GM12878 (cell line): Measurements from ENCODE around the gene DPM3. TPM values are rescaled to one million over a fixed set of nuclear protein-coding genes. Genes with fewer than 3 reads are reported as not detected.

Experiments
- ATAC-seq: fragments of 200-7000 bp; cut with Tn5 transposase; 3 replicates; pipeline ENCODE4 v1.9.1; 2020; ENCODE audit warnings: mild to moderate bottlenecking, moderate library complexity
- BruUV-seq: library from RNA; stranded (reverse); fragments of 400-500 nt; replicated peaks from 2 replicates; lab custom pipeline; 2021; lab: Mats Ljungman, UMichigan
- CTCF ChIA-PET: fragments of 300-600 bp; sonication (Branson Sonifier 250); formaldehyde crosslinking; extraction: SDS; loops from one replicate; lab custom pipeline; 2021; ENCODE audit warnings: inconsistent platforms; lab: Yijun Ruan, JAX
- POLR2A ChIA-PET: fragments of 350-600 bp; formaldehyde crosslinking; extraction: SDS; loops from one replicate; lab custom pipeline; 2021; ENCODE audit warnings: inconsistent platforms; lab: Charles Lee
- RAD21 ChIA-PET: fragments of 300-600 bp; sonication (Branson Sonifier 250); formaldehyde crosslinking; loops from one replicate; lab custom pipeline; 2023; ENCODE audit warnings: antibody characterized with exemption; ENCODE audit not compliant: unreplicated experiment; lab: Charles Lee
- SMC1A ChIA-PET: fragments of 300-600 bp; sonication (Branson Sonifier 250); formaldehyde crosslinking; loops from one replicate; lab custom pipeline; 2023; ENCODE audit not compliant: unreplicated experiment, uncharacterized antibody; lab: Charles Lee
- DNase-seq: peaks from one replicate; pipeline ENCODE4 v3.0.0-alpha.2; 2011; ENCODE audit warnings: low read depth, low spot score
- FAIRE-seq: peaks from 3 replicates; lab custom pipeline; 2011; peaks lifted over from hg19 to GRCh38; lab: Jason Lieb, UNC
- H2AFZ ChIP-seq: 2 replicates; pipeline ENCODE4 v1.6.0; 2011; ENCODE audit warnings: low read depth, low read length, control low read depth; ENCODE audit not compliant: control insufficient read depth
- H3K27ac ChIP-seq: 2 replicates; pipeline ENCODE4 v1.5.1; 2011; ENCODE audit warnings: control low read depth; ENCODE audit not compliant: control insufficient read depth, insufficient read depth
- H3K27me3 ChIP-seq, 2 experiments: replicated peaks in 1 of 2; 2 replicates each; pipeline versions ENCODE4 v1.6.0 to v1.6.1; 2011; ENCODE audit warnings: low read length in 1 of 2; ENCODE audit not compliant: control insufficient read depth in 2 of 2, insufficient read depth in 2 of 2
- H3K36me3 ChIP-seq, 2 experiments: 2 replicates each; pipeline ENCODE4 v1.5.1; 2011; ENCODE audit warnings: low read length in 1 of 2; ENCODE audit not compliant: control insufficient read depth in 2 of 2, insufficient read depth in 2 of 2
- H3K4me1 ChIP-seq: 2 replicates; pipeline ENCODE4 v1.6.1; 2011; ENCODE audit warnings: mild to moderate bottlenecking, low read length, moderate library complexity, mixed read lengths; ENCODE audit not compliant: control insufficient read depth, insufficient read depth
- H3K4me2 ChIP-seq: 2 replicates; pipeline ENCODE4 v1.6.0; 2011; ENCODE audit warnings: control low read depth; ENCODE audit not compliant: control insufficient read depth, insufficient read depth
- H3K4me3 ChIP-seq: fragments of 200-600 bp; sonication (generic); 2 replicates; pipeline ENCODE4 v1.5.1; 2016
- H3K79me2 ChIP-seq: 2 replicates; pipeline ENCODE4 v1.6.0; 2011; ENCODE audit warnings: low read length; ENCODE audit not compliant: control insufficient read depth, insufficient read depth
- H3K9ac ChIP-seq: 2 replicates; pipeline ENCODE4 v1.8.0; 2011; ENCODE audit warnings: low read length, control low read depth, mixed read lengths; ENCODE audit not compliant: control insufficient read depth, insufficient read depth
- H3K9me3 ChIP-seq: replicated peaks from 3 replicates; pipeline ENCODE4 v1.5.1; 2011; ENCODE audit warnings: mild to moderate bottlenecking, low read length; ENCODE audit not compliant: control insufficient read depth, insufficient read depth
- H4K20me1 ChIP-seq: 2 replicates; pipeline ENCODE4 v1.6.0; 2011; ENCODE audit not compliant: control insufficient read depth, insufficient read depth
- BCL11A ChIP-seq: IDR thresholded peaks from 2 replicates; pipeline ENCODE4 v1.6.1; 2011; ENCODE audit warnings: low read depth, low read length
- BRCA1 ChIP-seq: IDR thresholded peaks from 2 replicates; pipeline ENCODE4 v1.6.1; 2011; ENCODE audit warnings: low read depth, low read length, improper control_type of control experiment
- CBX5 ChIP-seq: sonication (generic); IDR thresholded peaks from 2 replicates; pipeline ENCODE4 v1.6.1; 2016; ENCODE audit warnings: low read depth, moderate library complexity, mild to moderate bottlenecking, inconsistent platforms
- NR2C1 ChIP-seq: fragments of 450-650 bp; IDR thresholded peaks from 2 replicates; pipeline ENCODE4 v1.6.1; 2017; ENCODE audit warnings: antibody characterized with exemption, mild to moderate bottlenecking, moderate library complexity
- POLR2AphosphoS2 ChIP-seq: IDR thresholded peaks from 2 replicates; pipeline ENCODE4 v1.6.1; 2011; ENCODE audit warnings: low read depth, mild to moderate bottlenecking, low read length, improper control_type of control experiment, moderate library complexity
- RFX5 ChIP-seq: IDR thresholded peaks from 2 replicates; pipeline ENCODE4 v1.6.1; 2011; ENCODE audit warnings: low read depth, low read length, improper control_type of control experiment
- SRF ChIP-seq, 2 experiments: IDR thresholded peaks; 2 replicates each; pipeline ENCODE4 v1.6.1; 2011; ENCODE audit warnings: low read depth in 2 of 2, low read length in 2 of 2, mild to moderate bottlenecking in 1 of 2, moderate library complexity in 1 of 2
- WGBS: methylation state at CpG from one replicate; pipeline ENCODE4 v1.1.6; 2016; ENCODE audit warnings: low lambda C conversion rate; ENCODE audit not compliant: insufficient replicate concordance, insufficient coverage; ENCODE audit errors: missing lambda C conversion rate; 5-methylcytosine and 5-hydroxymethylcytosine counted together
- in situ Hi-C: fragments of 300-500 bp; cut with MboI; formaldehyde crosslinking; loops from 9 replicates; pipeline ENCODE4 v1.14.3; 2018; ENCODE audit warnings: mixed read lengths
- intact Hi-C: fragments of 100-400 bp; cut with micrococcal nuclease; formaldehyde crosslinking; loops from one replicate; pipeline ENCODE4 v1.14.2; 2022; ENCODE audit not compliant: unreplicated experiment
- polyA plus RNA-seq, 11 experiments: library from polyadenylated mRNA; depleted of rRNA in 4 of 11; unstranded in 6 of 11; stranded (reverse) in 5 of 11; fragments of >200 nt; fragmentation: Nextera tagmentation in 4 of 11; fragmentation: Illumina TruSeq in 1 of 11; extraction: Ambion mirVana in 4 of 11; extraction: Trizol in 1 of 11; gene quantifications; 1 replicate in 1 of 11; 2 replicates in 10 of 11; pipeline versions ENCODE4 v1.2.1 to v1.2.3, GENCODE V29; 2011 to 2016; ENCODE audit warnings: inconsistent platforms in 2 of 11, missing spikeins in 2 of 11, low read depth in 1 of 11
- total RNA-seq, 4 experiments: library from RNA; depleted of rRNA in 3 of 4; stranded (reverse); fragments of >200 nt in 3 of 4; fragmentation: Illumina TruSeq in 1 of 4; extraction: Trizol in 1 of 4; gene quantifications; 2 replicates each; pipeline versions ENCODE4 v1.2.1 to v1.2.3, GENCODE V29; 2013 to 2021
- TF ChIP-seq, protein P1 (sequence below): fragments of 450-650 bp; conservative IDR thresholded peaks from 2 replicates; pipeline ENCODE4 v1.6.1; 2017; ENCODE audit warnings: mild to moderate bottlenecking, moderate library complexity
- TF ChIP-seq, protein P2 (sequence below): fragments of 450-650 bp; formaldehyde crosslinking; IDR thresholded peaks from 2 replicates; pipeline ENCODE4 v1.4.0; 2020; ENCODE audit warnings: mild to moderate bottlenecking, moderate library complexity

Gene DPM3
- total and polyA plus RNA-seq, 10 of the 15 experiments (the other 5 are each of a cell fraction or from before 2014, with no cell fraction given) = 5.9 to 78.7 (median 25.7) TPM

GRCh38 chr1:155104605-155105534, 35.5 kb downstream of the DPM3 start:
- ATAC-seq (no peak), DNase-seq (no peak), FAIRE-seq (no peak)
- POLR2A ChIA-PET = no interaction called here
- RAD21 ChIA-PET = no interaction called here
- in situ Hi-C loops (no loop called here), intact Hi-C loops (no loop called here)
- Histone ChIP-seq H4K20me1 (no peaks in the 10 kb centered on the region), H3K9ac (no peak overlapping the region), H3K4me3 (no peak overlapping the region), H3K27ac (no peak overlapping the region), H3K4me1 (no peaks in the 10 kb centered on the region), H3K36me3 (no peaks in the 10 kb centered on the region), H2AFZ (no peak overlapping the region), H3K79me2 (no peaks in the 10 kb centered on the region), H3K27me3 (no peaks in the 10 kb centered on the region), H3K4me2 (no peak overlapping the region), H3K9me3 (no peaks in the 10 kb centered on the region)
- TF ChIP-seq SRF (IDR thresholded peaks at IDR 0.05; ENCODE audit: low read depth in 2 of 2, low read length in 2 of 2) = no peak
- no peak for TF ChIP-seq BRCA1
- TF ChIP-seq, protein P1, sequence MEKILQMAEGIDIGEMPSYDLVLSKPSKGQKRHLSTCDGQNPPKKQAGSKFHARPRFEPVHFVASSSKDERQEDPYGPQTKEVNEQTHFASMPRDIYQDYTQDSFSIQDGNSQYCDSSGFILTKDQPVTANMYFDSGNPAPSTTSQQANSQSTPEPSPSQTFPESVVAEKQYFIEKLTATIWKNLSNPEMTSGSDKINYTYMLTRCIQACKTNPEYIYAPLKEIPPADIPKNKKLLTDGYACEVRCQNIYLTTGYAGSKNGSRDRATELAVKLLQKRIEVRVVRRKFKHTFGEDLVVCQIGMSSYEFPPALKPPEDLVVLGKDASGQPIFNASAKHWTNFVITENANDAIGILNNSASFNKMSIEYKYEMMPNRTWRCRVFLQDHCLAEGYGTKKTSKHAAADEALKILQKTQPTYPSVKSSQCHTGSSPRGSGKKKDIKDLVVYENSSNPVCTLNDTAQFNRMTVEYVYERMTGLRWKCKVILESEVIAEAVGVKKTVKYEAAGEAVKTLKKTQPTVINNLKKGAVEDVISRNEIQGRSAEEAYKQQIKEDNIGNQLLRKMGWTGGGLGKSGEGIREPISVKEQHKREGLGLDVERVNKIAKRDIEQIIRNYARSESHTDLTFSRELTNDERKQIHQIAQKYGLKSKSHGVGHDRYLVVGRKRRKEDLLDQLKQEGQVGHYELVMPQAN = no peak
- no peak for TF ChIP-seq POLR2AphosphoS2
- TF ChIP-seq BCL11A = no peak
- no peak for TF ChIP-seq CBX5
- no peak for TF ChIP-seq RFX5
- no peak for TF ChIP-seq NR2C1
- TF ChIP-seq, protein P2, sequence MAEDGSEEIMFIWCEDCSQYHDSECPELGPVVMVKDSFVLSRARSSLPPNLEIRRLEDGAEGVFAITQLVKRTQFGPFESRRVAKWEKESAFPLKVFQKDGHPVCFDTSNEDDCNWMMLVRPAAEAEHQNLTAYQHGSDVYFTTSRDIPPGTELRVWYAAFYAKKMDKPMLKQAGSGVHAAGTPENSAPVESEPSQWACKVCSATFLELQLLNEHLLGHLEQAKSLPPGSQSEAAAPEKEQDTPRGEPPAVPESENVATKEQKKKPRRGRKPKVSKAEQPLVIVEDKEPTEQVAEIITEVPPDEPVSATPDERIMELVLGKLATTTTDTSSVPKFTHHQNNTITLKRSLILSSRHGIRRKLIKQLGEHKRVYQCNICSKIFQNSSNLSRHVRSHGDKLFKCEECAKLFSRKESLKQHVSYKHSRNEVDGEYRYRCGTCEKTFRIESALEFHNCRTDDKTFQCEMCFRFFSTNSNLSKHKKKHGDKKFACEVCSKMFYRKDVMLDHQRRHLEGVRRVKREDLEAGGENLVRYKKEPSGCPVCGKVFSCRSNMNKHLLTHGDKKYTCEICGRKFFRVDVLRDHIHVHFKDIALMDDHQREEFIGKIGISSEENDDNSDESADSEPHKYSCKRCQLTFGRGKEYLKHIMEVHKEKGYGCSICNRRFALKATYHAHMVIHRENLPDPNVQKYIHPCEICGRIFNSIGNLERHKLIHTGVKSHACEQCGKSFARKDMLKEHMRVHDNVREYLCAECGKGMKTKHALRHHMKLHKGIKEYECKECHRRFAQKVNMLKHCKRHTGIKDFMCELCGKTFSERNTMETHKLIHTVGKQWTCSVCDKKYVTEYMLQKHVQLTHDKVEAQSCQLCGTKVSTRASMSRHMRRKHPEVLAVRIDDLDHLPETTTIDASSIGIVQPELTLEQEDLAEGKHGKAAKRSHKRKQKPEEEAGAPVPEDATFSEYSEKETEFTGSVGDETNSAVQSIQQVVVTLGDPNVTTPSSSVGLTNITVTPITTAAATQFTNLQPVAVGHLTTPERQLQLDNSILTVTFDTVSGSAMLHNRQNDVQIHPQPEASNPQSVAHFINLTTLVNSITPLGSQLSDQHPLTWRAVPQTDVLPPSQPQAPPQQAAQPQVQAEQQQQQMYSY (CRISPR knock-in tag) = no peak
- WGBS = 28% methylated on average over 7 of the region's 7 CpGs
- SMC1A ChIA-PET = no interaction called here
- CTCF ChIA-PET = interaction anchor here (1.0 kb wide), 1 partner anchor 9 kb away, joined by 3 read pairs; no protein-coding TSS in a partner anchor
- BruUV-seq = no TSS peak
